ENCODE data around the gene ADPRH.

The ADPRH gene

DNA sequence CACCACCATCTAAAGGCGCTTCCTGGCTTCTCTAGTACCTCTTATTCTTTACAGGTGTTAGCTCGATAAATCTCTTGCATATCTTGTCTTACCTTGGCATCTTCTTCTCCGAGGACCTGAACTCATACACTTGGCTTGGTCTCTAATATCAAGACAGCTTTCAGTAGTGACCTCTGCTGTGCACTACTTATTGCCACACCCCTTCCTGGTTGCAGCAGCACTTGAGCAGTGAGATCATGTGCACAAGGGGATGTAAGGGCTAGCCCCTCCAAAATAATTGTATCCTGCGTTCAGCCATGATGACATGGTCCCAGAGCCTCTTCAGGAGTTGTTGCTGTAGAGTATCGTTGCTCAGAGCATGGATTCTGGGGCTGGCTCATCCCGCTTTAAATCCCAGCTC, 17.1 kb downstream of the ADPRH start:
- H3K79me2 ChIP-seq (ENCODE audit: control insufficient read depth, insufficient read depth, low read length, unreplicated experiment) = no peaks in the 10 kb centered on the region
- H3K4me1 ChIP-seq (ENCODE audit: control insufficient read depth, insufficient read depth, low read length, unreplicated experiment) = peaks cover 8% of the 10 kb centered on the region
- no peak overlapping the region for H3K4me3 ChIP-seq (ENCODE audit: low read depth, low read length)
- no peaks in the 10 kb centered on the region for H3K36me3 ChIP-seq (ENCODE audit: insufficient read depth, low read length)
- H3K27me3 ChIP-seq (ENCODE audit: insufficient read depth, low read length) = no peaks in the 10 kb centered on the region
- H3K27ac ChIP-seq (ENCODE audit: low read depth, low read length) = no peak overlapping the region
- H2AFZ ChIP-seq (ENCODE audit: low read length, unreplicated experiment) = no peak overlapping the region

DNA sequence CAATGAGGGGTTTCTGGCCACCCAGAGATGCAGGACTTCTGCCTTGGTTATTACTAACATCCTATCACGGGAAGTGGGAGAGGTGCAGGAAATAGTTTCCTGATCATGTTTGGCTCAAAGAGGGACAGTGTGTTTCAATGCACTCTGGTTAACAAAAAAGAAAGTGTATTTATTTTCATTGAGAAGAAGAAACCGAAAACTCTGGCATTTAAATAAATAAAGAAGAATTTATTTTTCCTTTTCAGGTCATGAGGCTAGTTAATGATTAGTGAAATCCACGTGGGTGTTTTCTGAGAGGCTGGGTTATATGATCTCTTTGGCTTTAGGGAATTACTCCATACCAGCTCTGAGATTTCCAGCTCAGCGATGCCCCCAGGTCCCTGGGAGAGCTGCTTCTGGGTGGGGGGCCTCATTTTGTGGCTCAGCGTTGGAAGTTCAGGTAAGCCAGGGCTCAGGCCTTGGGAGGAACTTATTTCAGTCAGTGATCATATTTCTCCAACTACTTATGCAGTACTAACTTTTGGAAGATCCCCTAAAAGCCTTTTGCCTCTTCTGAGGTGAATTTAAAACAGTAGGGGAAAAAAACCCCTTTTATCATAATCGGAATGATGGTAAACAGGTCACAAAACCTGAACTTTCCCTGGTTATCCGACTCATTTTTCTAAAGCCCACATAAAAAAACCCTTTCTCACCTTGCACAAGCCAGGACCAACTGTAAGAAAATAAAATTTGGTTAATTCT, 18.4 kb downstream of the ADPRH start, which contains the start of gene PLA1A:
PLA1A (plus strand) TSS at position 338 of the 741 bp plus-strand sequence; CDS start at position 367, 29 bp downstream.
- Histone ChIP-seq H3K27ac (ENCODE audit: low read depth, low read length) (no peak within 1 kb of the TSS), H3K27me3 (ENCODE audit: insufficient read depth, low read length) (no peaks in the 10 kb centered on the region), H3K36me3 (ENCODE audit: insufficient read depth, low read length) (no peaks in the 10 kb centered on the region), H3K4me3 (ENCODE audit: low read depth, low read length) (no peak within 1 kb of the TSS), H3K4me1 (ENCODE audit: control insufficient read depth, insufficient read depth, low read length, unreplicated experiment) (peaks cover 8% of the 10 kb centered on the region), H2AFZ (ENCODE audit: low read length, unreplicated experiment) (no peak within 1 kb of the TSS), H3K79me2 (ENCODE audit: control insufficient read depth, insufficient read depth, low read length, unreplicated experiment) (no peaks in the 10 kb centered on the region)

DNA sequence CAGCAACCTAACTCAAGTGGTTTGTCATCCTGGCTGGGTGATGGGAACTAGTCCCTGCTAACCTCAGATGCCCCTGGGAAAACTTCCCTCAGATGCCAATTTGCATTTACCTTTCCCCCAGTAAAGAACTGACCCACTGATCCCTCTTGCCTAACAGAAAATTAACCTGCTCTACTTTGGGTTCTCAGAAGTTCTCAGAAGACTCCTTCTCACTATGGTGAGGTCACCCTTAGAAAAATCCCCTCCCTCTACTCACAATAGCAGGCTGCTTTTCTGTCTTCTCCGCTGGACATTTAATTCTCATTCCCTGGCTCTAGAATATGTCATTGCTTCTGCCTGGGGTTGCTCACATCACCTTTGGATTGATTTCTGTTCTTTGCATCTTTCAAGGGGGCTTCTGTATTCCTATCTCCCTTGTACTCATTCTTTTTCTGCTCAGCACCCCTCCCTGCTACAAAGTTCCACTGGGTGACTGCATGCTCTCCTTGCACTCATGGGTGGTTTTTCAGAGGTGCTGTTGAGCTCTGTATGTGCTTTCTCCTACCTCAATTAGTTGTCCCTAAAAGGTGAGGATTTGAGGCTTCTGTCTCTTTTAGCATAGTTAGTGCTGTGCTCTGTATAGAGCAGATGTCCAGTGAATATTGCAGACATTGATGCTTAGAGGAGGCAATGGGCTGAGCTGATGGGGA, 19.3 kb downstream of the ADPRH start:
- H3K4me3 ChIP-seq (ENCODE audit: low read depth, low read length) = no peak overlapping the region
- H3K36me3 ChIP-seq (ENCODE audit: insufficient read depth, low read length) = no peaks in the 10 kb centered on the region
- H3K4me1 ChIP-seq (ENCODE audit: control insufficient read depth, insufficient read depth, low read length, unreplicated experiment) = peaks cover 8% of the 10 kb centered on the region
- no peaks in the 10 kb centered on the region for H3K27me3 ChIP-seq (ENCODE audit: insufficient read depth, low read length)
- no peak overlapping the region for H3K27ac ChIP-seq (ENCODE audit: low read depth, low read length)
- no peaks in the 10 kb centered on the region for H3K79me2 ChIP-seq (ENCODE audit: control insufficient read depth, insufficient read depth, low read length, unreplicated experiment)
- H2AFZ ChIP-seq (ENCODE audit: low read length, unreplicated experiment) = no peak overlapping the region

DNA sequence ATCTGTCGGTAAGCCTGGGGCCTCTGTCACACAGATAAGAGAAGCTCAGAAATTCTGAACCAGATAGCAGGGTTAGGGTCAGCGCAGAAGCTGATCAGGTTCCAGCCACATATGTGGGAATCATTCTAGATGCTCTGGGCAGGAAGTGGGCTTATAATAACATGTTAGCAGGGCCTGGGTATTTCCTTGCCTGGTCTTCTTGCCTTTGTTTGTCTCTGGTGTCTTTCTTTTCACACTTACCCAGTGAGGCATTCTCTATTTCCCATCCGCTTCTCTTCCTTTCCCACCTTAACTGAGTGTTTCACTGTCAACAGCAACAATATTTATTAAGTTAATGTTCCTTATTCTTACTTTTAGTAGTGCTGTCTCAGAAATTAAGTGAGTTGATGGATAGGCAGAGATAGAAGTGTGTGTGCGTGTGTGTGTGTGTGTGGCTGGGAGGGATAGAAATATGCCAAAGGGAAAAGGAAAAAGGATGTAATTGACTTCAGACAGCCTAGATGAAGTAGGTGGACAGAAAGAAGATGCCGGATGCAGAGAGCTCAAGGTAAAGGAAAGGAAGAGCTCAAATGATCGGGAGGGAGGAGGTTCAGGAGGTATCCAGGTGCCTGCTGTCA, 20.4 kb downstream of the ADPRH start:
- Histone ChIP-seq H3K36me3 (ENCODE audit: insufficient read depth, low read length) (no peaks in the 10 kb centered on the region), H3K4me3 (ENCODE audit: low read depth, low read length) (no peak overlapping the region), H3K27me3 (ENCODE audit: insufficient read depth, low read length) (no peaks in the 10 kb centered on the region), H3K27ac (ENCODE audit: low read depth, low read length) (no peak overlapping the region), H3K79me2 (ENCODE audit: control insufficient read depth, insufficient read depth, low read length, unreplicated experiment) (no peaks in the 10 kb centered on the region), H3K4me1 (ENCODE audit: control insufficient read depth, insufficient read depth, low read length, unreplicated experiment) (peaks cover 8% of the 10 kb centered on the region), H2AFZ (ENCODE audit: low read length, unreplicated experiment) (no peak overlapping the region)

DNA sequence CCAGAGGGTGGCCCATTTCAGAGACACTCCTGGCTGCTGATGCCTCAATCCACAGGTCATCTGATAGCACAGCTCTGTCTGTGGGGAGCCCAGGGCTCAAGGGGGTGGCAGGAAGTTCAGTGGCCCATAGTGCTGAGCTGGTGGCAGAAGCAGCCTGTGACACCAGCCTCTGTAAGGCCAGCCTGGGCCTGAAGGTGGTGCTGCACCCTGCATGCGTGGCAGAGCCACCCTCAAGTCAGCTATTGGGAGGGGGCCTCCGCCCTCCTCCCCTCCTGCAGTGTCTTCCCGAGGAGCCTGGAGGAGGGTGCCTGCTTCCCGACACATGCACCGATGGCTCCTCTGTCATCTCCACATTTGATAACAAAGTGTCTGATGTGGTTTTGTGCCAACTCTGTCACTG, 21.4 kb downstream of the ADPRH start:
- H3K27me3 ChIP-seq (ENCODE audit: insufficient read depth, low read length) = no peaks in the 10 kb centered on the region
- no peak overlapping the region for H2AFZ ChIP-seq (ENCODE audit: low read length, unreplicated experiment)
- peaks cover 7% of the 10 kb centered on the region for H3K4me1 ChIP-seq (ENCODE audit: control insufficient read depth, insufficient read depth, low read length, unreplicated experiment)
- no peak overlapping the region for H3K27ac ChIP-seq (ENCODE audit: low read depth, low read length)
- H3K79me2 ChIP-seq (ENCODE audit: control insufficient read depth, insufficient read depth, low read length, unreplicated experiment) = no peaks in the 10 kb centered on the region
- H3K36me3 ChIP-seq (ENCODE audit: insufficient read depth, low read length) = no peaks in the 10 kb centered on the region
- no peak overlapping the region for H3K4me3 ChIP-seq (ENCODE audit: low read depth, low read length)

DNA sequence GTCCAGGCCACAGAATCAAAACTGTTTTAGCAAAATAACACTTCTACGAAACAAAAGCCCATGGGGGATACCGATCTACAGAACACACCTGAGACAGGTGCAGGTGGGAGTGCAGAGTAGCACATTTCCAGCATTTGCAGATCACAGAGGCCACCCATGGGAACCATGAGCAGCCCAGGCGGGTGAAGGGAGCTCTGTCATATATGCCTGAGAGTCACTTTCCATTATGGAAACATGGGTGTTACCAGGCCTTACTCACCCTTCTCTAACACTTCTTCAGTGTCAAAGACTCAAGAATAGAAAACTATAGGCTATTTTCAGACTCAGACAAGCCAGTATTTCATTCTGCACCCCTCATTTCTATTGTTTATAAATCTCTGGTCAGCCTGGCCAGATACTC, 21.9 kb downstream of the ADPRH start:
- Histone ChIP-seq H3K4me1 (ENCODE audit: control insufficient read depth, insufficient read depth, low read length, unreplicated experiment) (peaks cover 4% of the 10 kb centered on the region), H3K4me3 (ENCODE audit: low read depth, low read length) (no peak overlapping the region), H3K36me3 (ENCODE audit: insufficient read depth, low read length) (no peaks in the 10 kb centered on the region), H3K27ac (ENCODE audit: low read depth, low read length) (no peak overlapping the region), H3K79me2 (ENCODE audit: control insufficient read depth, insufficient read depth, low read length, unreplicated experiment) (no peaks in the 10 kb centered on the region), H2AFZ (ENCODE audit: low read length, unreplicated experiment) (no peak overlapping the region), H3K27me3 (ENCODE audit: insufficient read depth, low read length) (no peaks in the 10 kb centered on the region)

DNA sequence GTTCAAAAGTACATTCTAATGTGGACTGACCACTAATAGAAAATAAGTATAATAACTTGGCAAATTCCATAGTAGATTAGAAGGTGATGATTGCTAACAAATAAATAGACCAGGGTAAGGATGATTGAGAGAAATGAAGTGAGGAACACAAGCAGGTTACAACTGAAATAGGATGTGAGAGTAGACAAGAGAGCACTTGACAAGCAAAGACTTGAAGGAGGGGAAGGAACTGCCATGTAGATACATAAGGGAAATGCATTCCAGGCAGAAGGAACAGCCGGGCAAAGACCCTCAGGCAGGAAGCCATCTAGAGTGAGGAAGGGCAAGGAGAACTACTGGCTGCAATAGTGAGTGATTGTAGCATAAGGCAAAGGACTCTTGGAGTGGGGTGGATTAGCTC, 23.4 kb downstream of the ADPRH start:
- Histone ChIP-seq H3K27me3 (ENCODE audit: insufficient read depth, low read length) (0 out of 2 replicates have a peak, but pooled peaks cover 6% of the 10 kb centered on the region), H3K4me1 (ENCODE audit: control insufficient read depth, insufficient read depth, low read length, unreplicated experiment) (peaks cover 4% of the 10 kb centered on the region), H2AFZ (ENCODE audit: low read length, unreplicated experiment) (no peak overlapping the region), H3K79me2 (ENCODE audit: control insufficient read depth, insufficient read depth, low read length, unreplicated experiment) (no peaks in the 10 kb centered on the region), H3K36me3 (ENCODE audit: insufficient read depth, low read length) (no peaks in the 10 kb centered on the region), H3K4me3 (ENCODE audit: low read depth, low read length) (no peak overlapping the region), H3K27ac (ENCODE audit: low read depth, low read length) (no peak overlapping the region)

DNA sequence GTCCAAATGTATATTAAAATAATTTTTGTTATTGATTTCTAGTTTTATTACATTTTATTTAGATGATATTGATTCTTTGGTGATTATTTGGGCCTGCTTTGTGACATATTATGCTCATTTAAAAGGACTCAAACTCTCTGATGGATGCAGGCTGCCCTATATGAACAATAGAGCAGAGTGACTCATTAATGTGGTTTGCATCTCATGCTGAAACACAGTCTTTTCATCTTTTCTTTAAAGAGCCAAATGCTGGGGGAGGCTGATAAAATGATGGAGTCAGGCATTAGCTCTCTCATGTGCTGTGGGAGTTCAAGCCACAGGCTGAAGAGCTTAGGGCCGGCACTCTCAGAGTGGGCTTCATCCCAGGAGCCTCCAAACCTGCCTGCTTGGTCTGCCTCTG, 25.6 kb downstream of the ADPRH start:
- Histone ChIP-seq H2AFZ (ENCODE audit: low read length, unreplicated experiment) (no peak overlapping the region), H3K79me2 (ENCODE audit: control insufficient read depth, insufficient read depth, low read length, unreplicated experiment) (no peaks in the 10 kb centered on the region), H3K36me3 (ENCODE audit: insufficient read depth, low read length) (no peaks in the 10 kb centered on the region), H3K27me3 (ENCODE audit: insufficient read depth, low read length) (peaks cover 16% of the 10 kb centered on the region; the same call in 1 of the 2 replicates), H3K4me3 (ENCODE audit: low read depth, low read length) (no peak overlapping the region), H3K4me1 (ENCODE audit: control insufficient read depth, insufficient read depth, low read length, unreplicated experiment) (peaks cover 4% of the 10 kb centered on the region), H3K27ac (ENCODE audit: low read depth, low read length) (no peak overlapping the region)

DNA sequence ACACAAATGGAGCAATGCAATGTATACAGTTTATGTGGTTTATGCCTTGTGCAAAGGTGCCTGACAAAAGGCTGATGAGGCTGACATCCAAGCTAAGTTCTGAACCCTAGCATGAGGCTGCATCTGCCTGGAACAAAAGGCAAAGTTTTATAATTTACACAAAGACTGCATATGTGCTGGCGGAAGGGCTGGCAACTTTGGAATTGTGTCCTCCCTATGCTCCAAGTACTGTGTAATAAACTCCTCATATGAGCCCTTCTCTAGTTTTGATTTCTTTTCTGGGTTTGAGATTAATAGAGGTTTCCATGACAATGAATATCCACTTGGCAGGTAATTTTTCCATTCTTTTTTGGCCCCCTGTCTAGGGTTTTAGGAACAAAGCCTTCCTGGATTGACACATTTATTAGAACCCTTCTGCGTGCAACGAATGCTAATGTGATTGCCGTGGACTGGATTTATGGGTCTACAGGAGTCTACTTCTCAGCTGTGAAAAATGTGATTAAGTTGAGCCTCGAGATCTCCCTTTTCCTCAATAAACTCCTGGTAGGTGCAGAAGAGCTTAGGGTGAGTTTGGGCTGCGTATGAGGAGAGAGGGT, 29.2 kb downstream of the ADPRH start:
- H3K36me3 ChIP-seq (ENCODE audit: insufficient read depth, low read length) = no peaks in the 10 kb centered on the region

DNA sequence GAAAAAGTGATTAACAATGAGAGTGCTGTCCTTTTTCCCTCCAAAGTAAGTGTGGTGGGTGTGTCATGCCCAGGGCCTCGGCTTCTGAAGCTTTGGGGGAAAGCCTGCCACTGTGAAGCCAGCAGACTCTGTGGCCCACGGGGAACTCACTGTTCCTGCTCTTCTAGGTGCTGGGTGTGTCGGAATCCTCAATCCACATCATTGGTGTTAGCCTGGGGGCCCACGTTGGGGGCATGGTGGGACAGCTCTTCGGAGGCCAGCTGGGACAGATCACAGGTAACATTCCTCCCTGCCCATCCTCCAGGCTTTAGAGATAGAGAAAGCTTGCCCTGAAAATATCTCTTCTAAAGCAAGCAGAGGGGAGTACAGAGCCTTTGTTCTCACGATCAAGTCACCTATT, 30.0 kb downstream of the ADPRH start:
- no peaks in the 10 kb centered on the region for H3K36me3 ChIP-seq (ENCODE audit: insufficient read depth, low read length)
- peaks cover 4% of the 10 kb centered on the region for H3K4me1 ChIP-seq (ENCODE audit: control insufficient read depth, insufficient read depth, low read length, unreplicated experiment)
- H3K27ac ChIP-seq (ENCODE audit: low read depth, low read length) = no peak overlapping the region
- peaks cover 28% of the 10 kb centered on the region for H3K27me3 ChIP-seq (ENCODE audit: insufficient read depth, low read length)
- no peaks in the 10 kb centered on the region for H3K79me2 ChIP-seq (ENCODE audit: control insufficient read depth, insufficient read depth, low read length, unreplicated experiment)
- H2AFZ ChIP-seq (ENCODE audit: low read length, unreplicated experiment) = no peak overlapping the region
- no peak overlapping the region for H3K4me3 ChIP-seq (ENCODE audit: low read depth, low read length)

More for the DNA sequence above, 29.2 kb downstream of the ADPRH start:
- no peaks in the 10 kb centered on the region for H3K79me2 ChIP-seq (ENCODE audit: control insufficient read depth, insufficient read depth, low read length, unreplicated experiment)
- no peak overlapping the region for H3K27ac ChIP-seq (ENCODE audit: low read depth, low read length)
- H3K4me3 ChIP-seq (ENCODE audit: low read depth, low read length) = no peak overlapping the region
- peaks cover 4% of the 10 kb centered on the region for H3K4me1 ChIP-seq (ENCODE audit: control insufficient read depth, insufficient read depth, low read length, unreplicated experiment)
- no peak overlapping the region for H2AFZ ChIP-seq (ENCODE audit: low read length, unreplicated experiment)
- peaks cover 28% of the 10 kb centered on the region for H3K27me3 ChIP-seq (ENCODE audit: insufficient read depth, low read length)

Measured in ACC112 (cell line).